Right lobe of liver (tissue), 4 donors: ENCODE data around the gene LPIN1.

Source experiments
- POLR2A ChIP-seq: fragments of 450-650 bp; IDR thresholded peaks from one replicate; pipeline ENCODE4 v1.6.1; 2017; ENCODE audit warnings: antibody characterized with exemption, mild to moderate bottlenecking
- TF ChIP-seq, protein P1 (sequence below), 4 donors: fragments of 200-600 bp in 3 of 4; fragments of 450-650 bp in 1 of 4; IDR thresholded peaks; one replicate each; pipeline versions ENCODE4 v1.5.1 to v1.8.0; 2016 to 2022; ENCODE audit warnings: antibody characterized with exemption in 4 of 4, mild to moderate bottlenecking in 2 of 4
- donor health status: DM: no; HTN: no; CAD: no.
- donor health status: DM: no; HTN: no; CAD: no.
- donor health status: DM: no; HTN: yes; CAD: no.

DNA sequence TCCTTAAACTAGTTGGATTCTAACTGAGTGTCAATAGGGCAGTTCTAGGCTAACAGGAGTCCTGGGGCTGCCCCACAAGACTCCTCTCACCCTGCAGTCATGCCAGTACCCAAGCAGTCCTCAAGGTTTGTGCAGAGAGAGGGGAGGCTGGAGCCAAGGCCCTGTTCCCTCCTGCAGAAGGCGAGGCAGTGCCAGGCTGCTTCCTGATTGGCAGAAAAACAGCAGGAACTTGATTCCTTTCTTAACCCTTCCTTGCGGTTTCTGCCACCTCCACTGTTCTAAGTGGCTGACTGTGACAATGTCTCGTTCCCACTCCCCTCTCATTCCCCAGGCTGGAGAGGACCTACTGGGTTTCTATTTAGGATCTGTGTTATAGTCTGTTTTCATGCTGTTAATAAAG is 75.3 kb downstream of the LPIN1 start:
- TF ChIP-seq, protein P1, sequence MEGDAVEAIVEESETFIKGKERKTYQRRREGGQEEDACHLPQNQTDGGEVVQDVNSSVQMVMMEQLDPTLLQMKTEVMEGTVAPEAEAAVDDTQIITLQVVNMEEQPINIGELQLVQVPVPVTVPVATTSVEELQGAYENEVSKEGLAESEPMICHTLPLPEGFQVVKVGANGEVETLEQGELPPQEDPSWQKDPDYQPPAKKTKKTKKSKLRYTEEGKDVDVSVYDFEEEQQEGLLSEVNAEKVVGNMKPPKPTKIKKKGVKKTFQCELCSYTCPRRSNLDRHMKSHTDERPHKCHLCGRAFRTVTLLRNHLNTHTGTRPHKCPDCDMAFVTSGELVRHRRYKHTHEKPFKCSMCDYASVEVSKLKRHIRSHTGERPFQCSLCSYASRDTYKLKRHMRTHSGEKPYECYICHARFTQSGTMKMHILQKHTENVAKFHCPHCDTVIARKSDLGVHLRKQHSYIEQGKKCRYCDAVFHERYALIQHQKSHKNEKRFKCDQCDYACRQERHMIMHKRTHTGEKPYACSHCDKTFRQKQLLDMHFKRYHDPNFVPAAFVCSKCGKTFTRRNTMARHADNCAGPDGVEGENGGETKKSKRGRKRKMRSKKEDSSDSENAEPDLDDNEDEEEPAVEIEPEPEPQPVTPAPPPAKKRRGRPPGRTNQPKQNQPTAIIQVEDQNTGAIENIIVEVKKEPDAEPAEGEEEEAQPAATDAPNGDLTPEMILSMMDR (IDR thresholded peaks at IDR 0.05): no peak
- TF ChIP-seq POLR2A: no peak
